ENCODE measurements around the gene ST6GALNAC4.

- TF ChIP-seq CTCF (IDR thresholded peaks at IDR 0.05), result no peak
- TF ChIP-seq, protein P1, sequence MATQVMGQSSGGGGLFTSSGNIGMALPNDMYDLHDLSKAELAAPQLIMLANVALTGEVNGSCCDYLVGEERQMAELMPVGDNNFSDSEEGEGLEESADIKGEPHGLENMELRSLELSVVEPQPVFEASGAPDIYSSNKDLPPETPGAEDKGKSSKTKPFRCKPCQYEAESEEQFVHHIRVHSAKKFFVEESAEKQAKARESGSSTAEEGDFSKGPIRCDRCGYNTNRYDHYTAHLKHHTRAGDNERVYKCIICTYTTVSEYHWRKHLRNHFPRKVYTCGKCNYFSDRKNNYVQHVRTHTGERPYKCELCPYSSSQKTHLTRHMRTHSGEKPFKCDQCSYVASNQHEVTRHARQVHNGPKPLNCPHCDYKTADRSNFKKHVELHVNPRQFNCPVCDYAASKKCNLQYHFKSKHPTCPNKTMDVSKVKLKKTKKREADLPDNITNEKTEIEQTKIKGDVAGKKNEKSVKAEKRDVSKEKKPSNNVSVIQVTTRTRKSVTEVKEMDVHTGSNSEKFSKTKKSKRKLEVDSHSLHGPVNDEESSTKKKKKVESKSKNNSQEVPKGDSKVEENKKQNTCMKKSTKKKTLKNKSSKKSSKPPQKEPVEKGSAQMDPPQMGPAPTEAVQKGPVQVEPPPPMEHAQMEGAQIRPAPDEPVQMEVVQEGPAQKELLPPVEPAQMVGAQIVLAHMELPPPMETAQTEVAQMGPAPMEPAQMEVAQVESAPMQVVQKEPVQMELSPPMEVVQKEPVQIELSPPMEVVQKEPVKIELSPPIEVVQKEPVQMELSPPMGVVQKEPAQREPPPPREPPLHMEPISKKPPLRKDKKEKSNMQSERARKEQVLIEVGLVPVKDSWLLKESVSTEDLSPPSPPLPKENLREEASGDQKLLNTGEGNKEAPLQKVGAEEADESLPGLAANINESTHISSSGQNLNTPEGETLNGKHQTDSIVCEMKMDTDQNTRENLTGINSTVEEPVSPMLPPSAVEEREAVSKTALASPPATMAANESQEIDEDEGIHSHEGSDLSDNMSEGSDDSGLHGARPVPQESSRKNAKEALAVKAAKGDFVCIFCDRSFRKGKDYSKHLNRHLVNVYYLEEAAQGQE (IDR thresholded peaks at IDR 0.05; ENCODE audit: insufficient read depth in 1 of 2, low read depth in 2 of 2, low read length in 1 of 2), result no peak
These were observed 17.5 kb downstream of the ST6GALNAC4 start, which contains the start of gene ST6GALNAC6 for GRCh38 chr9:127899128-127899943.

Measured in Panc1 (cell line).